OCI-LY3 (cell line): ENCODE measurements around the gene ASPN.

ENCODE experiments used
- EZH2phosphoT487 ChIP-seq: fragments of 200-600 bp; shearing (Covaris generic); IDR thresholded peaks from 2 replicates; pipeline ENCODE4 v1.6.1; 2018; ENCODE audit warnings: antibody characterized with exemption, mixed run types, low read depth
- TF ChIP-seq, protein P1 (sequence below): fragments of 200-600, 300-600 bp; sonication (generic); IDR thresholded peaks from 2 replicates; pipeline ENCODE4 v1.5.1; 2014; ENCODE audit warnings: antibody characterized with exemption, low read length, low read depth

GRCh38 chr9:92435263-92435662, 47.0 kb downstream of the ASPN start:
- TF ChIP-seq, protein P1, sequence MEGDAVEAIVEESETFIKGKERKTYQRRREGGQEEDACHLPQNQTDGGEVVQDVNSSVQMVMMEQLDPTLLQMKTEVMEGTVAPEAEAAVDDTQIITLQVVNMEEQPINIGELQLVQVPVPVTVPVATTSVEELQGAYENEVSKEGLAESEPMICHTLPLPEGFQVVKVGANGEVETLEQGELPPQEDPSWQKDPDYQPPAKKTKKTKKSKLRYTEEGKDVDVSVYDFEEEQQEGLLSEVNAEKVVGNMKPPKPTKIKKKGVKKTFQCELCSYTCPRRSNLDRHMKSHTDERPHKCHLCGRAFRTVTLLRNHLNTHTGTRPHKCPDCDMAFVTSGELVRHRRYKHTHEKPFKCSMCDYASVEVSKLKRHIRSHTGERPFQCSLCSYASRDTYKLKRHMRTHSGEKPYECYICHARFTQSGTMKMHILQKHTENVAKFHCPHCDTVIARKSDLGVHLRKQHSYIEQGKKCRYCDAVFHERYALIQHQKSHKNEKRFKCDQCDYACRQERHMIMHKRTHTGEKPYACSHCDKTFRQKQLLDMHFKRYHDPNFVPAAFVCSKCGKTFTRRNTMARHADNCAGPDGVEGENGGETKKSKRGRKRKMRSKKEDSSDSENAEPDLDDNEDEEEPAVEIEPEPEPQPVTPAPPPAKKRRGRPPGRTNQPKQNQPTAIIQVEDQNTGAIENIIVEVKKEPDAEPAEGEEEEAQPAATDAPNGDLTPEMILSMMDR, result no peak
- TF ChIP-seq EZH2phosphoT487, result no peak
